Left ventricle myocardium inferior (tissue), 1 donor: ENCODE data around the gene DNAJC16. TPM values are rescaled to one million over a fixed set of nuclear protein-coding genes. Genes with fewer than 3 reads are reported as not detected.
"Not testable (repeated sequence)": the region's sequence is repeated elsewhere in the genome, so short reads cannot be mapped to it uniquely, and the experiment has no call there.

Experiments
- DNase-seq: peaks from one replicate; pipeline ENCODE4 v3.0.0-alpha.2; 2020
- H3K27ac ChIP-seq: fragments of 200-600 bp; replicated peaks from 2 replicates; pipeline ENCODE4 v1.8.0; 2021
- H3K27me3 ChIP-seq: fragments of 200-600 bp; 2 replicates; pipeline ENCODE4 v1.8.0; 2021; ENCODE audit warnings: low read depth
- H3K36me3 ChIP-seq: fragments of 200-600 bp; 2 replicates; pipeline ENCODE4 v1.8.0; 2021
- H3K4me1 ChIP-seq: fragments of 200-600 bp; 2 replicates; pipeline ENCODE4 v1.8.0; 2021
- H3K4me3 ChIP-seq: fragments of 200-600 bp; 2 replicates; pipeline ENCODE4 v1.8.0; 2021; ENCODE audit warnings: mild to moderate bottlenecking, moderate library complexity
- H3K9me3 ChIP-seq: fragments of 200-600 bp; replicated peaks from 2 replicates; pipeline ENCODE4 v1.8.0; 2021
- intact Hi-C: fragments of 100-400 bp; cut with micrococcal nuclease; formaldehyde crosslinking; loops from one replicate; pipeline ENCODE4 v1.11.0; 2022
- total RNA-seq: library from RNA; stranded (reverse); fragmentation: NEBNext Ultra II Directional; extraction: Animal tissue kit (Norgen Biotek cat#: 25700); gene quantifications from one replicate; pipeline ENCODE4 v1.2.1, GENCODE V29; 2021
- TF ChIP-seq, protein P1 (sequence below): fragments of 200-600 bp; IDR thresholded peaks from 2 replicates; pipeline ENCODE4 v1.8.0; 2021; ENCODE audit warnings: antibody characterized with exemption, mild to moderate bottlenecking, borderline replicate concordance
- donor health status: DM: no; HTN: yes; CAD: no; lungs with severe emphysema.

The DNAJC16 gene
- total RNA-seq, 1 donor from 2014 or later, result 16.2 TPM

- Histone ChIP-seq H3K4me3 (no peak overlapping the region), H3K27me3 (no peaks in the 10 kb centered on the region), H3K36me3 (peaks cover 4% of the 10 kb centered on the region), H3K4me1 (peaks cover 4% of the 10 kb centered on the region), H3K27ac (no peak overlapping the region), H3K9me3 (no peaks in the 10 kb centered on the region)
- intact Hi-C loops, result no loop called here
- TF ChIP-seq, protein P1, sequence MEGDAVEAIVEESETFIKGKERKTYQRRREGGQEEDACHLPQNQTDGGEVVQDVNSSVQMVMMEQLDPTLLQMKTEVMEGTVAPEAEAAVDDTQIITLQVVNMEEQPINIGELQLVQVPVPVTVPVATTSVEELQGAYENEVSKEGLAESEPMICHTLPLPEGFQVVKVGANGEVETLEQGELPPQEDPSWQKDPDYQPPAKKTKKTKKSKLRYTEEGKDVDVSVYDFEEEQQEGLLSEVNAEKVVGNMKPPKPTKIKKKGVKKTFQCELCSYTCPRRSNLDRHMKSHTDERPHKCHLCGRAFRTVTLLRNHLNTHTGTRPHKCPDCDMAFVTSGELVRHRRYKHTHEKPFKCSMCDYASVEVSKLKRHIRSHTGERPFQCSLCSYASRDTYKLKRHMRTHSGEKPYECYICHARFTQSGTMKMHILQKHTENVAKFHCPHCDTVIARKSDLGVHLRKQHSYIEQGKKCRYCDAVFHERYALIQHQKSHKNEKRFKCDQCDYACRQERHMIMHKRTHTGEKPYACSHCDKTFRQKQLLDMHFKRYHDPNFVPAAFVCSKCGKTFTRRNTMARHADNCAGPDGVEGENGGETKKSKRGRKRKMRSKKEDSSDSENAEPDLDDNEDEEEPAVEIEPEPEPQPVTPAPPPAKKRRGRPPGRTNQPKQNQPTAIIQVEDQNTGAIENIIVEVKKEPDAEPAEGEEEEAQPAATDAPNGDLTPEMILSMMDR, result no peak
- DNase-seq, result no peak
Measured at GRCh38 chr1:15483971-15484370, 42.7 kb upstream of the DNAJC16 start.

DNA sequence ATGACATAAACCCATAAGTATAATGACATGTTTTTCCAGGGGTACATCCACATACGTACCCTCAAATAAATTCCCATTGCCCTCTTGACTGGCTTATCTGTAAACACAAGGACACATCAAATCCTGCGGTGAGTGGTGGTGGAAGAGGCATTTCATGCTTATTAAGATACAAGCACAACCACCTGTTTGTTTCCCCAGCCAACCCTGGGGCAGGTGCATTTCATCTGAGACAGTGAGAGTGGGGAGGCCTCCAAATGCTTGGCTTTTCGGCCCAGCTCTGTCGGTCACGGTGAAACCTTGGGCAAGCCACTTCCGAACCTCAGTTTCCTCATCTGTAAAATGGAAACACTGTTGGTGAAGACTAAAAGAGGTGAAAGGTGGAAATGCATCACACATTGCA lies 42.2 kb upstream of the DNAJC16 start:
- intact Hi-C loops, H3K27me3 ChIP-seq, H3K36me3 ChIP-seq, H3K4me1 ChIP-seq, DNase-seq, H3K4me3 ChIP-seq, H3K27ac ChIP-seq, H3K9me3 ChIP-seq: not testable (repeated sequence)

GRCh38 chr1:15485636-15486035 lies 41.0 kb upstream of the DNAJC16 start:
- H3K4me3 ChIP-seq, result no peak overlapping the region
- H3K36me3 ChIP-seq, result peaks cover 14% of the 10 kb centered on the region
- H3K9me3 ChIP-seq, result no peaks in the 10 kb centered on the region
- DNase-seq, result no peak
- TF ChIP-seq, protein P1, result no peak
- H3K4me1 ChIP-seq, result peaks cover 12% of the 10 kb centered on the region
- H3K27ac ChIP-seq, result no peak overlapping the region
- no peaks in the 10 kb centered on the region for H3K27me3 ChIP-seq
- intact Hi-C loops, result no loop called here

DNA sequence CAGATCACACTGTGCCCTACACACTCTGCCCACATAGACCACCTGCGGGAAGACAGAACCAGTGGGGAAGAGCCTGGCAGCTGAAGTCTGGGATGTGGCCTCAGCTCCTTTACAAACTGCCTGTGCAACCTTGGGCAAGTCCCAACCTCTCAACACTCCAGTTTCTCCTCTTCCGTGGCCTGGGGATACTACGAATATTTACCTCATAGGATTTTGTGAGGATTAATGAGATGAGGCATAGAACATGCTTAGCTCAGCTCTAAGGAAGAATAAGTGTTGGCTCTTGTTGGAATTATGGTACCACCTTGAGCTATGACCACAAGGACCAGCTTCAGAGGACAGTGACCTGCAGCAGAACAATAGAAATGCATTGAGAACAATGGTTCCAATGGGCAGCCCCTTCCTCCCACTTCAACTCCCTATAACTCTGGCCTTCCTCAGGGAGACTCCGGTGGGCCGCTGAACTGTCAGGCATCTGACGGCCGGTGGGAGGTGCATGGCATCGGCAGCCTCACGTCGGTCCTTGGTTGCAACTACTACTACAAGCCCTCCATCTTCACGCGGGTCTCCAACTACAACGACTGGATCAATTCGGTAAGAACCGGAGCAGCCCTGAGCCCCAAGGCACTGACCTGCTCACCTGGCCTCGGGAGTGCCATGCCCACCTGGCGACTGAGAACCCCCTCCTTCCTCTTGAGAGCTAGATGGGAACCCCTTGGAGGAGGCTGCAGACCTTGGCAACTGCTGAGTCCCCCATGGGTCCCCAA lies 39.6 kb upstream of the DNAJC16 start:
- H3K27ac ChIP-seq, intact Hi-C loops, DNase-seq: not testable (repeated sequence)

DNA sequence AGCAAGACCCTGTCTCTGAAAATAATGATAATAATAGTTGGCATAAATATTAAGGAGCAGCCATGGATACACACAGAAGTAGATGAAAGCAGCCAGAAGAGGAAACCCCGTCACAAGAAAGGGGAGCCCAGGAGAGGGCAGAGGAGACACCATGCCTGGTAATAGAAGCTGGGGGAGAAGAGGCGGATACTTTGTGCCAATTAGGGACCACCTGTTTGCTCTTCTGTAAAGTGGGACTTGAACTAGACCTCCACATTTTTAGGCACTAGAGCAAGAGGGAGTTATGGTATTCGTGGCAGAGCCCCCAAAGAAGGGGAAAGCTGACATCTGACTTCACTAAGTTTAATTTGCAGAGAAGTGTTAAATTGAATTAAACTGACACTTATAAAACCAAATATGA lies 38.3 kb upstream of the DNAJC16 start:
- peaks cover 25% of the 10 kb centered on the region for H3K4me1 ChIP-seq
- peaks cover 17% of the 10 kb centered on the region for H3K36me3 ChIP-seq
- peak overlapping the region; percentile 62 for H3K27ac ChIP-seq
- no peak for DNase-seq
- no peak overlapping the region for H3K4me3 ChIP-seq
- intact Hi-C loops, result no loop called here
- no peaks in the 10 kb centered on the region for H3K27me3 ChIP-seq
- TF ChIP-seq, protein P1, result no peak
- H3K9me3 ChIP-seq, result no peaks in the 10 kb centered on the region

More for the DNA sequence above, 39.6 kb upstream of the DNAJC16 start:
- Histone ChIP-seq H3K36me3 (peaks cover 15% of the 10 kb centered on the region), H3K4me1 (peaks cover 13% of the 10 kb centered on the region)
- H3K9me3 ChIP-seq, H3K27me3 ChIP-seq, H3K4me3 ChIP-seq: not testable (repeated sequence)

DNA sequence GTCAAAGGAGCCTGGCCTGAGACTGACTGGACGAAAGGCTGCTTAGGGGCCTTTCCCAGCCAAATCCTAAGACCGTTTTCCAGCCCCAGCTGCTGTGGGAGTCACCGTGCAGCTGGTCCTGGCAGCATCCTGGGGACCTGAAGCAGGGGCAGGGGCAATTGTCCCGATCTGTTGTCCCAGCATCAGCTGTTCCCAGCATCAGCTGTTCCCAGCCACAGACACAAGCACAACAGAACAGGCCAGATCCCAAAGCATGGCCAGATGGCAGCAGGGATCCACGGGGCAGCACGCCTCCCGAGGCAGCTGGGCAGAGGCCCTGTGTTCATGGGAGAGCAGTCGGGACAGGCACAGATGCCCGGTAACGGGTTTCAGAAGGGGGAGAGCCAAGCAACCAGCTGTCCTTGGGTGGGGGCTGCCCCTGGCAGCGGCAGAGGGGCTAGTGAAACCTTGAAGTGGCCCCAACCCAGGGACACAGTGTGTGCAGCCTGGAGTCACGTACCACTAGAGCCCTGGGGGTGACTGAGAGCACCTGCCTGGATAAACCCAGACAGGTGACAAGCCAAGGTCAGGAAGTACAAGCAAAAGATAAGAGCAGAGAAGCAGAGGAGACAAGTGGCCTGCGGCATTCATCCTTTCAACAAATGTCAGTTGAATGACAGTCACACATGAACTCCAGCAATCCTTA lies 37.5 kb upstream of the DNAJC16 start:
- H3K36me3 ChIP-seq, result peaks cover 25% of the 10 kb centered on the region
- no peaks in the 10 kb centered on the region for H3K9me3 ChIP-seq
- peaks cover 27% of the 10 kb centered on the region for H3K4me1 ChIP-seq
- intact Hi-C loops, result no loop called here
- peak overlapping the region; percentile 62 for H3K27ac ChIP-seq
- TF ChIP-seq, protein P1, result no peak
- H3K4me3 ChIP-seq, result no peak overlapping the region
- peak; percentile 26 for DNase-seq
- no peaks in the 10 kb centered on the region for H3K27me3 ChIP-seq

- H3K9me3 ChIP-seq, intact Hi-C loops, H3K4me3 ChIP-seq, DNase-seq, H3K27me3 ChIP-seq: not testable (repeated sequence)
- Histone ChIP-seq H3K4me1 (peaks cover 27% of the 10 kb centered on the region), H3K36me3 (peaks cover 33% of the 10 kb centered on the region), H3K27ac (peak overlapping the region; percentile 85)
Measured at GRCh38 chr1:15491010-15491409, 35.6 kb upstream of the DNAJC16 start.
